Neural crest cell (in vitro differentiated cells): ENCODE data around the gene RBSN. TPM values are rescaled to one million over a fixed set of nuclear protein-coding genes. Genes with fewer than 3 reads are reported as not detected.

Experiments used
- DNase-seq: peaks from one replicate; pipeline ENCODE4 v3.0.0; 2021; ENCODE audit warnings: low read depth, mixed read lengths, low spot score
- H3K27ac Mint-ChIP-seq: one replicate; pipeline ENCODE4 v1.8.0; 2021; ENCODE audit warnings: mild to moderate bottlenecking, mixed read lengths; ENCODE audit not compliant: unreplicated experiment
- H3K27me3 Mint-ChIP-seq: 2 replicates; pipeline ENCODE4 v1.8.0; 2021; ENCODE audit warnings: low read depth, mild to moderate bottlenecking, mixed read lengths
- H3K36me3 Mint-ChIP-seq: 2 replicates; pipeline ENCODE4 v1.8.0; 2021; ENCODE audit warnings: low read depth, mild to moderate bottlenecking, mixed read lengths
- H3K4me1 Mint-ChIP-seq: 2 replicates; pipeline ENCODE4 v1.8.0; 2021; ENCODE audit warnings: mixed read lengths
- H3K4me3 Mint-ChIP-seq: one replicate; pipeline ENCODE4 v1.8.0; 2021; ENCODE audit warnings: mild to moderate bottlenecking, mixed read lengths
- H3K9me3 Mint-ChIP-seq: 2 replicates; pipeline ENCODE4 v1.8.0; 2021; ENCODE audit warnings: mixed read lengths
- CTCF ChIP-seq: fragments of 200-600 bp; sonication (generic); conservative IDR thresholded peaks from 2 replicates; pipeline ENCODE4 v1.5.0; 2021; ENCODE audit warnings: antibody characterized with exemption, mild to moderate bottlenecking
- total RNA-seq: library from RNA; stranded (reverse); gene quantifications from 2 replicates; pipeline ENCODE4 v1.2.1, GENCODE V29; 2021

RBSN gene
- total RNA-seq, 1 donor from 2014 or later: 29.7 TPM

- no peak for DNase-seq
- Mint-ChIP-seq H3K4me1 (peaks cover 30% of the 10 kb centered on the region), H3K9me3 (peaks cover 2% of the 10 kb centered on the region), H3K27me3 (no peaks in the 10 kb centered on the region), H3K36me3 (peaks cover 22% of the 10 kb centered on the region), H3K4me3 (no peak overlapping the region), H3K27ac (no peak overlapping the region)
- no peak for TF ChIP-seq CTCF
Observed at GRCh38 chr3:15050405-15051092, 48.4 kb downstream of the RBSN start.

GRCh38 chr3:15049584-15049983 is 49.4 kb downstream of the RBSN start:
- Mint-ChIP-seq H3K36me3 (peaks cover 16% of the 10 kb centered on the region), H3K9me3 (no peaks in the 10 kb centered on the region), H3K4me1 (peaks cover 26% of the 10 kb centered on the region), H3K27me3 (no peaks in the 10 kb centered on the region), H3K4me3 (no peak overlapping the region), H3K27ac (no peak overlapping the region)
- no peak for DNase-seq
- no peak for TF ChIP-seq CTCF

GRCh38 chr3:15045667-15046066 is 53.3 kb downstream of the RBSN start:
- H3K27ac Mint-ChIP-seq: no peak overlapping the region

GRCh38 chr3:15044326-15044725 is 54.6 kb downstream of the RBSN start:
- no peak for TF ChIP-seq CTCF
- Mint-ChIP-seq H3K27me3 (no peaks in the 10 kb centered on the region), H3K4me1 (peaks cover 4% of the 10 kb centered on the region), H3K36me3 (peaks cover 20% of the 10 kb centered on the region), H3K4me3 (no peak overlapping the region), H3K9me3 (no peaks in the 10 kb centered on the region), H3K27ac (no peak overlapping the region)
- no peak for DNase-seq

More at GRCh38 chr3:15045667-15046066, 53.3 kb downstream of the RBSN start:
- Mint-ChIP-seq H3K36me3 (peaks cover 20% of the 10 kb centered on the region), H3K27me3 (no peaks in the 10 kb centered on the region), H3K9me3 (no peaks in the 10 kb centered on the region), H3K4me1 (peaks cover 4% of the 10 kb centered on the region), H3K4me3 (no peak overlapping the region)
- no peak for TF ChIP-seq CTCF
- DNase-seq: no peak

GRCh38 chr3:15043408-15044171 is 55.4 kb downstream of the RBSN start:
- Mint-ChIP-seq H3K27ac (no peak overlapping the region), H3K4me3 (no peak overlapping the region), H3K36me3 (peaks cover 20% of the 10 kb centered on the region), H3K4me1 (peaks cover 4% of the 10 kb centered on the region), H3K27me3 (no peaks in the 10 kb centered on the region), H3K9me3 (no peaks in the 10 kb centered on the region)
- TF ChIP-seq CTCF: no peak
- no peak for DNase-seq
